Vagina (tissue), 2 donors: ENCODE measurements around the gene VWA3B.

Source experiments
- CTCF ChIP-seq, 3 experiments: fragments of 450-650 bp in 2 of 3; fragments of 200-600 bp in 1 of 3; sonication (generic) in 1 of 3; IDR thresholded peaks; one replicate each; pipeline ENCODE4 v1.5.1; 2017 to 2019; ENCODE audit warnings: antibody characterized with exemption in 3 of 3, mild to moderate bottlenecking in 2 of 3, moderate library complexity in 2 of 3
- POLR2A ChIP-seq, 2 donors: fragments of 450-650 bp; IDR thresholded peaks; one replicate each; pipeline ENCODE4 v1.6.1; 2017; ENCODE audit warnings: antibody characterized with exemption in 2 of 2, mild to moderate bottlenecking in 2 of 2, moderate library complexity in 2 of 2
- POLR2AphosphoS5 ChIP-seq, 2 donors: sonication (generic); formaldehyde crosslinking; IDR thresholded peaks; one replicate each; pipeline ENCODE4 v1.9.0; 2017; ENCODE audit warnings: antibody characterized with exemption in 2 of 2, mild to moderate bottlenecking in 2 of 2, low read depth in 1 of 2; ENCODE audit not compliant: insufficient read depth in 1 of 2

- no peak for TF ChIP-seq POLR2AphosphoS5 (IDR thresholded peaks at IDR 0.05; ENCODE audit: insufficient read depth in 1 of 2, low read depth in 1 of 2)
- TF ChIP-seq CTCF (IDR thresholded peaks at IDR 0.05): no peak
- no peak for TF ChIP-seq POLR2A (IDR thresholded peaks at IDR 0.05)
Measured at GRCh38 chr2:98087447-98088020, 567 bp downstream of the VWA3B start.
